ENCODE measurements around the gene TEX264.

Gene TEX264

GRCh38 chr3:51705276-51706020, 34.4 kb downstream of the TEX264 start:
- Histone ChIP-seq H4K20me1 (ENCODE audit: insufficient read depth, low read length) (peaks cover 28% of the 10 kb centered on the region), H3K36me3 (ENCODE audit: insufficient read depth, low read length) (peaks cover 50% of the 10 kb centered on the region), H3K4me2 (ENCODE audit: insufficient read depth, low read length) (no peak overlapping the region), H3K79me2 (ENCODE audit: insufficient read depth, low read length) (no peaks in the 10 kb centered on the region), H3K27me3 (ENCODE audit: insufficient read depth, low read length, poor library complexity) (no peaks in the 10 kb centered on the region), H3K9me3 (ENCODE audit: insufficient read depth, low read length, severe bottlenecking) (no peaks in the 10 kb centered on the region), H3K4me3 (ENCODE audit: low read depth in 1 of 2, low read length in 2 of 2) (no peak overlapping the region), H3K27ac (ENCODE audit: low read length) (no peak overlapping the region), H2AFZ (ENCODE audit: low read depth, low read length) (no peak overlapping the region), H3K9ac (ENCODE audit: low read depth, low read length) (no peak overlapping the region), H3K4me1 (ENCODE audit: insufficient read depth, low read length) (no peaks in the 10 kb centered on the region)
- TF ChIP-seq, protein P1, sequence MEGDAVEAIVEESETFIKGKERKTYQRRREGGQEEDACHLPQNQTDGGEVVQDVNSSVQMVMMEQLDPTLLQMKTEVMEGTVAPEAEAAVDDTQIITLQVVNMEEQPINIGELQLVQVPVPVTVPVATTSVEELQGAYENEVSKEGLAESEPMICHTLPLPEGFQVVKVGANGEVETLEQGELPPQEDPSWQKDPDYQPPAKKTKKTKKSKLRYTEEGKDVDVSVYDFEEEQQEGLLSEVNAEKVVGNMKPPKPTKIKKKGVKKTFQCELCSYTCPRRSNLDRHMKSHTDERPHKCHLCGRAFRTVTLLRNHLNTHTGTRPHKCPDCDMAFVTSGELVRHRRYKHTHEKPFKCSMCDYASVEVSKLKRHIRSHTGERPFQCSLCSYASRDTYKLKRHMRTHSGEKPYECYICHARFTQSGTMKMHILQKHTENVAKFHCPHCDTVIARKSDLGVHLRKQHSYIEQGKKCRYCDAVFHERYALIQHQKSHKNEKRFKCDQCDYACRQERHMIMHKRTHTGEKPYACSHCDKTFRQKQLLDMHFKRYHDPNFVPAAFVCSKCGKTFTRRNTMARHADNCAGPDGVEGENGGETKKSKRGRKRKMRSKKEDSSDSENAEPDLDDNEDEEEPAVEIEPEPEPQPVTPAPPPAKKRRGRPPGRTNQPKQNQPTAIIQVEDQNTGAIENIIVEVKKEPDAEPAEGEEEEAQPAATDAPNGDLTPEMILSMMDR (IDR thresholded peaks at IDR 0.05; ENCODE audit: borderline replicate concordance, extremely low read depth, low read length, poor library complexity, severe bottlenecking) = no peak
- no peak for TF ChIP-seq EZH2 (IDR thresholded peaks at IDR 0.05; ENCODE audit: borderline replicate concordance, low read depth, low read length, severe bottlenecking)
- DNase-seq (no peak), ATAC-seq (ENCODE audit: insufficient read depth, low read depth) (no peak)

- Histone ChIP-seq H3K79me2 (ENCODE audit: insufficient read depth, low read length) (no peaks in the 10 kb centered on the region), H3K4me3 (ENCODE audit: low read depth in 1 of 2, low read length in 2 of 2) (no peak overlapping the region), H3K27ac (ENCODE audit: low read length) (no peak overlapping the region), H3K9me3 (ENCODE audit: insufficient read depth, low read length, severe bottlenecking) (no peaks in the 10 kb centered on the region), H4K20me1 (ENCODE audit: insufficient read depth, low read length) (peaks cover 26% of the 10 kb centered on the region), H2AFZ (ENCODE audit: low read depth, low read length) (no peak overlapping the region), H3K27me3 (ENCODE audit: insufficient read depth, low read length, poor library complexity) (no peaks in the 10 kb centered on the region), H3K4me1 (ENCODE audit: insufficient read depth, low read length) (no peaks in the 10 kb centered on the region), H3K4me2 (ENCODE audit: insufficient read depth, low read length) (no peak overlapping the region), H3K36me3 (ENCODE audit: insufficient read depth, low read length) (peaks cover 44% of the 10 kb centered on the region), H3K9ac (ENCODE audit: low read depth, low read length) (no peak overlapping the region)
- TF ChIP-seq, protein P1 (IDR thresholded peaks at IDR 0.05; ENCODE audit: borderline replicate concordance, extremely low read depth, low read length, poor library complexity, severe bottlenecking) = no peak
- no peak for TF ChIP-seq EZH2 (IDR thresholded peaks at IDR 0.05; ENCODE audit: borderline replicate concordance, low read depth, low read length, severe bottlenecking)
- ATAC-seq (ENCODE audit: insufficient read depth, low read depth) = no peak
- no peak for DNase-seq
Measured at GRCh38 chr3:51706021-51706485, 35.0 kb downstream of the TEX264 start.

DNA sequence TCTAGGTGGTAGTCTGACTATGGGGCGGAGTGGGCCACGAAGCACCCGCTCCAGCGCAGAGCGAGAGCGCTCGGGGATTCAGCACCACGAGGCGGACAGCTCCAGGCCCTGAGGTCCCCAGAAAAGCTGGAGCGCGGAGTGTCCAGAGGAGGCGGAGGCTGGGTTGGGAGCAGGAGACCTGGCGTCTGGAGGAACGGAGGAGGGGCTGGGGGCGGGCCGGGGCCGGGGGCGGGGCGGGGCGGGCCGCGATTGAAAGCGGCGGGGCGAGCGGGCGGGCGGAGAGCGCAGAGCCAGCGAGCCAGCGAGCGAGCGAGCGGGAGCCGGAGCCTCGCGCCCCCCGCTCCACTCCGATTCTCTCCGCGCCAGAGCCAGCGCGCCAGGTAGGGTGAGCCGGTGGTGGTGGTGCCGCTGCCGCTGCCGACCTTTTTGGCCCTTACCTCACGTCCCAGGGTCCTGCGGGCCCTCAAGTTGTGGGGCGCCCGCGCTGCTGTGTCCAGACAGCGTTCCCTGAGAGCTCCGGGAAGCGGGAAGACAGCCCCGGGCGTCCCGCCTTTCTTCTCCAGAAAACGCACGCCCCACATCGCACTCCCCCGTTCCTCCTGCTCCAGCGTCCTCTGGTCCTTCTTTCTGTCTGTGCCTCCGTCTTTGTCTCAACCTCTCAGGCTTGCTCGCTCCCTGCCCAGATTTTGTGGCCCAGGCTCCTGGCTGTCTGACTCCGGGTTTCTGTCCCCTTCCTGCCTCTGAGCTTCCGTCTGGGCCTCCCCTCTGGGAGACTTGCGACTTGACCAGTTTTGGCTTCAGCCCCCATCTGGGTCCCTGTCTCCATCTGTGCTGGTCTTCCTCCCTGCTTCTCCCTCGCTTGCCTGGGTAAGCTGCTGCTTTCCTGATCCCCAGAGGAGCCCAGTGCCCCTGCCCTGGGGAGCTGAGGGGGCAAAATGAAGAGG, 36.0 kb downstream of the TEX264 start, which contains the start of gene GRM2:
Gene GRM2 (plus strand): TSS at position 281 of the 944 bp plus-strand sequence. CDS start 1,916 bp downstream, outside the sequence.
- peaks cover 26% of the 10 kb centered on the region for H4K20me1 ChIP-seq (ENCODE audit: insufficient read depth, low read length)
- H3K27ac ChIP-seq (ENCODE audit: low read length) = no peak within 1 kb of the TSS
- TF ChIP-seq, protein P1 (IDR thresholded peaks at IDR 0.05; ENCODE audit: borderline replicate concordance, extremely low read depth, low read length, poor library complexity, severe bottlenecking) = no peak
- TF ChIP-seq EZH2 (IDR thresholded peaks at IDR 0.05; ENCODE audit: borderline replicate concordance, low read depth, low read length, severe bottlenecking) = no peak
- peak; percentile 34 for DNase-seq
- H3K9me3 ChIP-seq (ENCODE audit: insufficient read depth, low read length, severe bottlenecking) = no peaks in the 10 kb centered on the region
- ATAC-seq (ENCODE audit: insufficient read depth, low read depth) = peak; percentile 64
- no peak within 1 kb of the TSS for H3K4me2 ChIP-seq (ENCODE audit: insufficient read depth, low read length)
- H3K4me1 ChIP-seq (ENCODE audit: insufficient read depth, low read length) = no peaks in the 10 kb centered on the region
- no peaks in the 10 kb centered on the region for H3K27me3 ChIP-seq (ENCODE audit: insufficient read depth, low read length, poor library complexity)
- no peak within 1 kb of the TSS for H3K4me3 ChIP-seq (ENCODE audit: low read depth in 1 of 2, low read length in 2 of 2)
- no peaks in the 10 kb centered on the region for H3K79me2 ChIP-seq (ENCODE audit: insufficient read depth, low read length)
- no peak within 1 kb of the TSS for H2AFZ ChIP-seq (ENCODE audit: low read depth, low read length)
- no peak within 1 kb of the TSS for H3K9ac ChIP-seq (ENCODE audit: low read depth, low read length)
- H3K36me3 ChIP-seq (ENCODE audit: insufficient read depth, low read length) = peaks cover 35% of the 10 kb centered on the region
